Stomach (tissue), 9 donors: ENCODE results near the gene PPP5C. TPM values are rescaled to one million over a fixed set of nuclear protein-coding genes. Genes with fewer than 3 reads are reported as not detected.

Experiments
- DNase-seq, 2 donors: peaks; one replicate each; pipeline versions ENCODE4 v3.0.0 to v3.0.0-alpha.2; 2013 to 2019
- H3K27ac ChIP-seq, 5 donors: fragments of 200-600 bp in 4 of 5; sonication (generic) in 4 of 5; one replicate each; pipeline ENCODE4 v1.5.1; 2013 to 2019; ENCODE audit warnings: mild to moderate bottlenecking in 1 of 5, moderate library complexity in 1 of 5
- H3K27me3 ChIP-seq, 3 donors: fragments of 200-600 bp; sonication (generic); one replicate each; pipeline ENCODE4 v1.5.1; 2017 to 2019; ENCODE audit warnings: mixed run types in 1 of 3
- H3K36me3 ChIP-seq, 4 donors: fragments of 200-600 bp; sonication (generic); 1 replicate in 3 of 4; 2 replicates in 1 of 4; pipeline ENCODE4 v1.5.1; 2016 to 2019
- H3K4me1 ChIP-seq, 4 donors: fragments of 200-600 bp; sonication (generic); one replicate each; pipeline ENCODE4 v1.5.1; 2016 to 2019
- H3K4me3 ChIP-seq, 4 donors: fragments of 200-600 bp; sonication (generic) in 3 of 4; one replicate each; pipeline ENCODE4 v1.5.1; 2016 to 2019; ENCODE audit warnings: mild to moderate bottlenecking in 1 of 4
- H3K9me3 ChIP-seq, 4 donors: fragments of 200-600 bp; sonication (generic); one replicate each; pipeline ENCODE4 v1.5.1; 2016 to 2019
- CTCF ChIP-seq, 7 experiments: fragments of 450-650 bp in 4 of 7; fragments of 200-600 bp in 3 of 7; sonication (generic) in 3 of 7; IDR thresholded peaks; one replicate each; pipeline ENCODE4 v1.5.1; 2016 to 2019; ENCODE audit warnings: antibody characterized with exemption in 7 of 7, control low read depth in 2 of 7, mild to moderate bottlenecking in 1 of 7
- EP300 ChIP-seq: sonication (generic); formaldehyde crosslinking; IDR thresholded peaks from one replicate; pipeline ENCODE4 v1.6.1; 2017; ENCODE audit warnings: antibody characterized with exemption
- POLR2A ChIP-seq, 4 donors: fragments of 450-650 bp; IDR thresholded peaks; one replicate each; pipeline ENCODE4 v1.6.1; 2016; ENCODE audit warnings: antibody characterized with exemption in 4 of 4, control low read depth in 2 of 4, mild to moderate bottlenecking in 1 of 4, moderate library complexity in 1 of 4
- POLR2AphosphoS5 ChIP-seq, 3 donors: sonication (generic); formaldehyde crosslinking; IDR thresholded peaks; one replicate each; pipeline ENCODE4 v1.6.1; 2016; ENCODE audit warnings: antibody characterized with exemption in 3 of 3
- WGBS, 5 donors: extraction: QIAGEN DNeasy Blood & Tissue Kit in 3 of 5; methylation state at CpG; one replicate each; pipeline versions ENCODE4 v1.1.5 to v1.1.7; 2013 to 2018; 5-methylcytosine and 5-hydroxymethylcytosine counted together
- intact Hi-C: fragments of 100-400 bp; cut with DNase I; formaldehyde crosslinking; loops from one replicate; pipeline ENCODE4 v1.15.1; 2023; ENCODE audit warnings: low total_unique reads
- polyA plus RNA-seq, 3 donors: library from polyadenylated mRNA; stranded (reverse); fragments of 200-250 nt; gene quantifications; one replicate each; pipeline ENCODE4 v1.2.3, GENCODE V29; 2013
- total RNA-seq, 5 donors: library from RNA; depleted of rRNA; stranded (reverse); fragments of >200 nt; gene quantifications; one replicate each; pipeline versions ENCODE4 v1.1.0 to v1.2.3, GENCODE V29; 2014 to 2016
- donor health status: healthy with polysubstance abuse.
- donor health status: Bipolar disorder and iron deficiency.
- donor health status: healthy.

The PPP5C gene
- total and polyA plus RNA-seq, 8 donors: 29.6 to 124 (median 63.4) TPM

- no peaks in the 10 kb centered on the region for H3K27me3 ChIP-seq
- DNase-seq: no peak
- H3K9me3 ChIP-seq: no peaks in the 10 kb centered on the region
- intact Hi-C loops: no loop called here
- no peak for TF ChIP-seq POLR2AphosphoS5 (IDR thresholded peaks at IDR 0.05)
- no peak for TF ChIP-seq EP300
- no peak for TF ChIP-seq POLR2A (IDR thresholded peaks at IDR 0.05)
- TF ChIP-seq CTCF (IDR thresholded peaks at IDR 0.05): no peak
- H3K4me3 ChIP-seq: no peak overlapping the region
- WGBS, 5 donors: 50 to 88% (median 65%) methylated on average over 1 of the region's 1 CpG
- H3K4me1 ChIP-seq: peaks cover 19 to 35% (median 30%) of the 10 kb centered on the region in 4 donors
- no peak overlapping the region for H3K27ac ChIP-seq
- peaks cover 12 to 34% (median 24%) of the 10 kb centered on the region in 4 donors for H3K36me3 ChIP-seq
Measured at GRCh38 chr19:46344363-46344762, 2.5 kb upstream of the PPP5C start.

GRCh38 chr19:46345157-46345556 is 1.7 kb upstream of the PPP5C start:
- peaks cover 5 to 26% (median 16%) of the 10 kb centered on the region in 4 donors for H3K36me3 ChIP-seq

GRCh38 chr19:46347572-46347883 is 641 bp downstream of the PPP5C start:
- H3K36me3 ChIP-seq: peaks cover 0 to 8% (median 0%) of the 10 kb centered on the region in 4 donors
- intact Hi-C loops: no loop called here
- H3K9me3 ChIP-seq: no peaks in the 10 kb centered on the region
- peaks cover 44 to 67% (median 60%) of the 10 kb centered on the region in 4 donors for H3K4me1 ChIP-seq
- no peaks in the 10 kb centered on the region for H3K27me3 ChIP-seq
- H3K27ac ChIP-seq: peak overlapping the region in 4 of 5 donors; percentile 88 to 94 (median 89)
- peak overlapping the region; percentile 93 to 100 (median 96) for H3K4me3 ChIP-seq
- TF ChIP-seq CTCF (IDR thresholded peaks at IDR 0.05): no peak
- TF ChIP-seq POLR2AphosphoS5 (IDR thresholded peaks at IDR 0.05): no peak
- TF ChIP-seq POLR2A (IDR thresholded peaks at IDR 0.05): no peak
- TF ChIP-seq EP300: no peak
- WGBS, 5 donors: 0 to 2% (median 1%) methylated on average over 3 of the region's 3 CpGs
- no peak for DNase-seq

More at GRCh38 chr19:46345157-46345556, 1.7 kb upstream of the PPP5C start:
- H3K27ac ChIP-seq: no peak overlapping the region
- intact Hi-C loops: no loop called here
- peaks cover 27 to 43% (median 38%) of the 10 kb centered on the region in 4 donors for H3K4me1 ChIP-seq
- no peak for TF ChIP-seq EP300
- TF ChIP-seq POLR2A (IDR thresholded peaks at IDR 0.05): no peak
- TF ChIP-seq CTCF (IDR thresholded peaks at IDR 0.05): no peak
- no peak for TF ChIP-seq POLR2AphosphoS5 (IDR thresholded peaks at IDR 0.05)
- DNase-seq: no peak
- H3K27me3 ChIP-seq: no peaks in the 10 kb centered on the region
- no peaks in the 10 kb centered on the region for H3K9me3 ChIP-seq
- H3K4me3 ChIP-seq: no peak overlapping the region
- WGBS, 5 donors: 82 to 91% (median 90%) methylated on average over 5 of the region's 5 CpGs

- WGBS, 5 donors: 71 to 86% (median 73%) methylated on average over 5 of the region's 5 CpGs
- intact Hi-C loops: no loop called here
- Histone ChIP-seq H3K4me1 (peaks cover 44 to 69% (median 65%) of the 10 kb centered on the region in 4 donors), H3K27ac (peak overlapping the region in 2 of 5 donors; percentile 89 to 94), H3K27me3 (no peaks in the 10 kb centered on the region), H3K4me3 (peak overlapping the region; percentile 93 to 100 (median 96)), H3K36me3 (peaks cover 0 to 5% (median 3%) of the 10 kb centered on the region in 4 donors), H3K9me3 (no peaks in the 10 kb centered on the region)
- no peak for DNase-seq
- TF ChIP-seq EP300 (no peak), POLR2A (IDR thresholded peaks at IDR 0.05) (no peak), CTCF (IDR thresholded peaks at IDR 0.05) (no peak), POLR2AphosphoS5 (IDR thresholded peaks at IDR 0.05) (no peak)
Measured at GRCh38 chr19:46347985-46348384, 1.1 kb downstream of the PPP5C start.
